HG03108 (cell line): ENCODE measurements around the gene DTL.
"Not testable (repeated sequence)": the region's sequence is repeated elsewhere in the genome, so short reads cannot be mapped to it uniquely, and the experiment has no call there.

Experiments
- ATAC-seq: cut with Tn5 transposase; IDR thresholded peaks from one replicate; pipeline ENCODE4 v1.9.1; 2021; ENCODE audit warnings: moderate library complexity; ENCODE audit not compliant: unreplicated experiment

DTL gene

GRCh38 chr1:212035123-212035834 is at the start of gene DTL, which contains the start of gene INTS7:
TSS of gene DTL (plus strand) at chr1:212035748. CDS start at chr1:212035891, 143 bp downstream.
TSS of gene INTS7 (minus strand) at chr1:212035557. CDS start at chr1:212035437, 120 bp downstream.
- ATAC-seq: peak; percentile 66

GRCh38 chr1:211986628-211987254 is 48.8 kb upstream of the DTL start:
- ATAC-seq: no peak

- no peak for ATAC-seq
Measured at GRCh38 chr1:211991695-211992094, 43.9 kb upstream of the DTL start.

- not testable (repeated sequence) for ATAC-seq
Measured at GRCh38 chr1:211997426-211997825, 38.1 kb upstream of the DTL start.

GRCh38 chr1:212002536-212002935 is 33.0 kb upstream of the DTL start:
- ATAC-seq: no peak

- no peak for ATAC-seq
Measured at GRCh38 chr1:212004895-212005608, 30.5 kb upstream of the DTL start.

GRCh38 chr1:212007178-212007577 is 28.4 kb upstream of the DTL start:
- no peak for ATAC-seq

- ATAC-seq: no peak
Measured at GRCh38 chr1:212007886-212008285, 27.7 kb upstream of the DTL start.

GRCh38 chr1:212009561-212009960 is 26.0 kb upstream of the DTL start:
- ATAC-seq: no peak

- no peak for ATAC-seq
Measured at GRCh38 chr1:212010004-212010403, 25.5 kb upstream of the DTL start.

- ATAC-seq: peak; percentile 76
Measured at GRCh38 chr1:212012034-212012740, 23.4 kb upstream of the DTL start.

- ATAC-seq: no peak
Measured at GRCh38 chr1:212013672-212014071, 21.9 kb upstream of the DTL start.

GRCh38 chr1:212020975-212021374 is 14.6 kb upstream of the DTL start:
- no peak for ATAC-seq

GRCh38 chr1:212021563-212021962 is 14.0 kb upstream of the DTL start:
- no peak for ATAC-seq

GRCh38 chr1:212022908-212023307 is 12.6 kb upstream of the DTL start:
- not testable (repeated sequence) for ATAC-seq

- ATAC-seq: no peak
Measured at GRCh38 chr1:212024469-212025149, 10.9 kb upstream of the DTL start.

GRCh38 chr1:212027727-212028126 is 7.8 kb upstream of the DTL start:
- ATAC-seq: not testable (repeated sequence)

- ATAC-seq: no peak
Measured at GRCh38 chr1:212030936-212031528, 4.5 kb upstream of the DTL start.

- peak; percentile 1 for ATAC-seq
Measured at GRCh38 chr1:212034516-212035122, 929 bp upstream of the DTL start.
